Osteoblast (primary cell): ENCODE data around the gene HCN3. TPM values are rescaled to one million over a fixed set of nuclear protein-coding genes. Genes with fewer than 3 reads are reported as not detected.

Source experiments
- DNase-seq: peaks from one replicate; pipeline ENCODE4 v3.0.0; 2011; ENCODE audit warnings: low spot score, mixed read lengths; ENCODE audit not compliant: insufficient read length; ENCODE audit errors: missing footprints
- H2AFZ ChIP-seq: 2 replicates; pipeline ENCODE4 v1.6.0; 2011; ENCODE audit warnings: mild to moderate bottlenecking, low read length
- H3K27ac ChIP-seq: 2 replicates; pipeline ENCODE4 v1.5.1; 2011; ENCODE audit warnings: mild to moderate bottlenecking, low read depth, low read length, moderate library complexity
- H3K27me3 ChIP-seq: 2 replicates; pipeline ENCODE4 v1.6.0; 2012; ENCODE audit warnings: mild to moderate bottlenecking, control low read depth, inconsistent platforms, low read length, moderate library complexity; ENCODE audit not compliant: insufficient read depth
- H3K36me3 ChIP-seq: 2 replicates; pipeline ENCODE4 v1.5.1; 2011; ENCODE audit warnings: mild to moderate bottlenecking, low read length, control low read depth, moderate library complexity; ENCODE audit not compliant: insufficient read depth
- H3K4me1 ChIP-seq: 2 replicates; pipeline ENCODE4 v1.5.1; 2011; ENCODE audit warnings: mild to moderate bottlenecking, low read length, control low read depth, moderate library complexity; ENCODE audit not compliant: insufficient read depth
- H3K4me2 ChIP-seq: 2 replicates; pipeline ENCODE4 v1.6.0; 2011; ENCODE audit warnings: mild to moderate bottlenecking, low read length; ENCODE audit not compliant: insufficient read depth
- H3K4me3 ChIP-seq: fragments of 200-600 bp; sonication (generic); 3 replicates; pipeline ENCODE4 v1.5.1; 2012; ENCODE audit warnings: mild to moderate bottlenecking, low read length, inconsistent platforms; ENCODE audit not compliant: insufficient read depth
- H3K79me2 ChIP-seq: 2 replicates; pipeline ENCODE4 v1.6.0; 2012; ENCODE audit warnings: mild to moderate bottlenecking, low read length, control low read depth, inconsistent platforms; ENCODE audit not compliant: insufficient read depth
- H3K9me3 ChIP-seq: 2 replicates; pipeline ENCODE4 v1.5.1; 2011; ENCODE audit warnings: low read depth, low read length, control low read depth
- H4K20me1 ChIP-seq: 2 replicates; pipeline ENCODE4 v1.6.0; 2012; ENCODE audit warnings: mild to moderate bottlenecking, low read length, control low read depth; ENCODE audit not compliant: insufficient read depth
- total RNA-seq: library from RNA; depleted of rRNA; stranded (reverse); fragments of >200 nt; gene quantifications from 2 replicates; pipeline ENCODE4 v1.2.3, GENCODE V29; 2012
- TF ChIP-seq, protein P1 (sequence below): IDR thresholded peaks from 2 replicates; pipeline ENCODE4 v1.5.1; 2011; ENCODE audit warnings: mild to moderate bottlenecking, low read depth, low read length, moderate library complexity; ENCODE audit errors: extremely low read depth

The HCN3 gene
- total RNA-seq, 1 donor = 2.5 TPM

DNA sequence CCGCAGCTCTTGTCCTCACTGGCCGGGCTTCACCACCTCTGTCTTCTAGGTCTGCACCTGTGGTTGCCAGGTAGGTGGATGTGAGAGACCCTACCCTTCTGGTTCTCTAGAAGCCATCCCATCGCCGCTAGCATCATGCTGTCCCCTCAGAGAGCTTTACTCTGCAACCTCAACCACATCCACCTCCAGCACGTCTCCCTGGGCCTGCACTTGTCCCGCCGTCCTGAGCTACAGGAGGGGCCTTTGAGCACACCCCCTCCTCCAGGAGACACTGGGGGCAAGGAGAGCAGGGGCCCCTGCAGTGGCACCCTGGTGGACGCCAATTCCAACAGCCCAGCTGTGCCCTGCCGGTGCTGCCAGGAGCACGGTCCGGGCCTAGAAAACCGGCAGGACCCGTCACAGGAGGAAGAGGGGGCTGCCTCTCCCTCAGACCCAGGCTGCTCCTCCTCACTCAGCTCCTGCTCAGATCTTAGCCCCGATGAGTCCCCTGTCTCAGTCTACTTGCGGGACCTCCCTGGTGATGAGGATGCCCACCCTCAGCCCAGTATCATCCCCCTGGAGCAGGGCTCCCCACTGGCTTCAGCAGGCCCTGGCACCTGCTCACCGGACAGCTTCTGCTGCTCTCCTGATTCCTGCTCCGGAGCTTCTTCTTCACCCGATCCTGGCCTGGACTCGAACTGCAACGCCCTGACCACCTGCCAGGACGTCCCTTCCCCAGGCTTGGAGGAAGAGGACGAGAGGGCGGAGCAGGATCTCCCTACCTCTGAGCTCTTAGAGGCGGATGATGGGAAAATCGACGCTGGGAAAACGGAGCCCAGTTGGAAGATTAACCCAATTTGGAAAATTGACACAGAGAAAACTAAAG, 44.6 kb downstream of the HCN3 start:
- TF ChIP-seq, protein P1, sequence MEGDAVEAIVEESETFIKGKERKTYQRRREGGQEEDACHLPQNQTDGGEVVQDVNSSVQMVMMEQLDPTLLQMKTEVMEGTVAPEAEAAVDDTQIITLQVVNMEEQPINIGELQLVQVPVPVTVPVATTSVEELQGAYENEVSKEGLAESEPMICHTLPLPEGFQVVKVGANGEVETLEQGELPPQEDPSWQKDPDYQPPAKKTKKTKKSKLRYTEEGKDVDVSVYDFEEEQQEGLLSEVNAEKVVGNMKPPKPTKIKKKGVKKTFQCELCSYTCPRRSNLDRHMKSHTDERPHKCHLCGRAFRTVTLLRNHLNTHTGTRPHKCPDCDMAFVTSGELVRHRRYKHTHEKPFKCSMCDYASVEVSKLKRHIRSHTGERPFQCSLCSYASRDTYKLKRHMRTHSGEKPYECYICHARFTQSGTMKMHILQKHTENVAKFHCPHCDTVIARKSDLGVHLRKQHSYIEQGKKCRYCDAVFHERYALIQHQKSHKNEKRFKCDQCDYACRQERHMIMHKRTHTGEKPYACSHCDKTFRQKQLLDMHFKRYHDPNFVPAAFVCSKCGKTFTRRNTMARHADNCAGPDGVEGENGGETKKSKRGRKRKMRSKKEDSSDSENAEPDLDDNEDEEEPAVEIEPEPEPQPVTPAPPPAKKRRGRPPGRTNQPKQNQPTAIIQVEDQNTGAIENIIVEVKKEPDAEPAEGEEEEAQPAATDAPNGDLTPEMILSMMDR = no peak
- peak overlapping the region; percentile 86 for H3K4me3 ChIP-seq
- peaks cover 28% of the 10 kb centered on the region for H3K79me2 ChIP-seq
- H3K27ac ChIP-seq = peak overlapping the region; percentile 72
- peaks cover 20% of the 10 kb centered on the region for H3K36me3 ChIP-seq
- no peaks in the 10 kb centered on the region for H3K27me3 ChIP-seq
- H4K20me1 ChIP-seq = peaks cover 27% of the 10 kb centered on the region
- H3K4me1 ChIP-seq = peaks cover 27% of the 10 kb centered on the region
- no peaks in the 10 kb centered on the region for H3K9me3 ChIP-seq
- H3K4me2 ChIP-seq = peak overlapping the region; percentile 99
- peak; percentile 84 for DNase-seq
- H2AFZ ChIP-seq = peak overlapping the region; percentile 56

DNA sequence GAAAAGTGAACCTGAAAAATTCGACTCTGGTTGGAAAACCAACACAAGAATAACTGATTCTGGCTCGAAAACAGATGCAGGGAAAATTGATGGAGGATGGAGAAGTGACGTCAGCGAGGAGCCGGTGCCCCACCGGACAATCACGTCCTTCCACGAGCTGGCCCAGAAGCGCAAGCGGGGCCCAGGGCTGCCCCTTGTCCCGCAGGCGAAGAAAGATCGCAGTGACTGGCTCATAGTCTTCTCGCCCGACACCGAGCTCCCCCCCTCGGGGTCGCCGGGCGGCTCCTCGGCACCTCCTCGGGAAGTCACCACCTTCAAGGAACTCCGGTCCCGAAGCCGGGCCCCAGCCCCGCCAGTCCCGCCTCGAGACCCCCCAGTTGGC, 45.3 kb downstream of the HCN3 start:
- TF ChIP-seq, protein P1 = no peak
- Histone ChIP-seq H3K4me1 (peaks cover 27% of the 10 kb centered on the region), H2AFZ (peak overlapping the region; percentile 56), H3K27me3 (no peaks in the 10 kb centered on the region), H3K36me3 (peaks cover 27% of the 10 kb centered on the region), H3K4me2 (peak overlapping the region; percentile 99), H3K79me2 (peaks cover 29% of the 10 kb centered on the region), H4K20me1 (peaks cover 27% of the 10 kb centered on the region), H3K4me3 (peak overlapping the region; percentile 86), H3K27ac (peak overlapping the region; percentile 72), H3K9me3 (no peaks in the 10 kb centered on the region)
- DNase-seq = peak; percentile 81

DNA sequence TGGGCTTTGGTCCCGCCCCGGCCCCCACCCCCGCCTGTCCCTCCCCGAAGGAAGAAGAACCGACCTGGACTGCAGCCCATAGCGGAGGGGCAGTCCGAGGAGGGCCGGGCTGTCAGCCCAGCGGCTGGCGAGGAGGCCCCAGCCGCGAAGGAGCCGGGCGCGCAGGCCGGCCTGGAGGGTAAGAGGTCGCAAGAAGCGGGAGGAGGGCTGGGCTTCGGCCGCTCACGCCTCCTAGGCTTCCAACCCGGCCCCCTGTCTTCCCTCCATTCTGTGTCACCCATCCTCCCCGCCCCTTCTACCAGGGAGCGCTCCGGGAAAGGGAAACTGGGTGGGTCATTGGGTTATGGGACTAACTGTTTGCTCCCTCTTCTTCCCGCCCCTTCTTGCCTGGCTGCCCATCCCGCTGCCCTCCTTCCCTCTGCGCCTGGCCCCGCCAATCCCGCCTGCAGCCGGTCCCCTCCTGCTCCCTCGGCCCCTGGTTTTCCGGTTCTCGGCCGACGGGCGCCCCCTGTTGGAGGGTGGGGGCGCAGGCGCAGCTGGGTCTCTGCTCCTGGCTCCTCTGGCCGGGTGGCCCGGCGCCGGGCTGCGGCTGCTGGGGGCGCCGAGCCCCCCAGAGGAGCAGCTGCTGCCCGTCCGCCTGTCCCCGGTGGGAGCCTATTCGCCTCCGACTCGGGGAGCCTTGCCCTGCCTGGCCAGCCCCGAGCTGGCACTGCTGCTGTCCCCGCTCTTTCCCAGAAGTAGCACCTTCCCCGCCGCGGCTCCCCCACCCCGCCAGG, 45.9 kb downstream of the HCN3 start:
- TF ChIP-seq, protein P1 = peak; percentile 77
- peaks cover 27% of the 10 kb centered on the region for H4K20me1 ChIP-seq
- peaks cover 35% of the 10 kb centered on the region for H3K79me2 ChIP-seq
- no peaks in the 10 kb centered on the region for H3K27me3 ChIP-seq
- peak overlapping the region; percentile 23 for H2AFZ ChIP-seq
- peak overlapping the region; percentile 86 for H3K4me3 ChIP-seq
- DNase-seq = peak; percentile 98
- H3K4me1 ChIP-seq = peaks cover 27% of the 10 kb centered on the region
- H3K36me3 ChIP-seq = peaks cover 28% of the 10 kb centered on the region
- H3K4me2 ChIP-seq = peak overlapping the region; percentile 99
- H3K9me3 ChIP-seq = no peaks in the 10 kb centered on the region
- peak overlapping the region; percentile 72 for H3K27ac ChIP-seq

DNA sequence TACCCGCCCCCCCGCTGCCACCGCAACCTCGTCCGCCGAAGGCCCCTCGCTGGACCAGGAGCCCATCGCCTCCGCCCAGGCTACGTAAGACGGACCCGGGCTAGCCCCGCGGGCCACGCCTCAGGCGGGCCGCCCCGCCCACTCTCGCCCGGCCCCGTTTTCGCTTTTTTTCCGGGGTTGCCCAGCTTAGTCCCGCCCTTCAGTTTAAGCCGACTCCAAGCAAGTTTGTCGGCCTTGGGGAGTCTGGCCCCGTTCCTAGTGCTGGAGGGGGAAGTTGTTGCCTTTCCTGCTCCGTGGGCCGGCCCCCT, 46.4 kb downstream of the HCN3 start:
- Histone ChIP-seq H3K4me3 (peak overlapping the region; percentile 86), H3K27me3 (no peaks in the 10 kb centered on the region), H3K9me3 (no peaks in the 10 kb centered on the region), H3K4me2 (peak overlapping the region; percentile 99), H3K79me2 (peaks cover 35% of the 10 kb centered on the region), H4K20me1 (peaks cover 27% of the 10 kb centered on the region), H2AFZ (peak overlapping the region; percentile 86), H3K36me3 (peaks cover 24% of the 10 kb centered on the region), H3K4me1 (peaks cover 27% of the 10 kb centered on the region), H3K27ac (peak overlapping the region; percentile 70)
- DNase-seq = peak; percentile 97
- TF ChIP-seq, protein P1 = no peak
